Gastrocnemius medialis (tissue), 4 donors: ENCODE measurements around the gene FBXW9. TPM values are rescaled to one million over a fixed set of nuclear protein-coding genes. Genes with fewer than 3 reads are reported as not detected.

Experiments used
- ATAC-seq, 2 donors: fragments of 150-250 bp; one replicate each; pipeline ENCODE4 v1.9.1; 2016
- DNase-seq, 2 donors: peaks; one replicate each; pipeline ENCODE4 v3.0.0-alpha.2; 2019
- H3K27ac ChIP-seq, 4 donors: fragments of 200-600 bp; sonication (generic); 1 replicate in 1 of 4; 2 replicates in 3 of 4; pipeline ENCODE4 v1.5.1; 2016 to 2018; ENCODE audit warnings: mild to moderate bottlenecking in 2 of 4, moderate library complexity in 1 of 4
- H3K27me3 ChIP-seq, 3 donors: fragments of 200-600 bp; sonication (generic) in 2 of 3; 1 replicate in 1 of 3; 2 replicates in 2 of 3; pipeline versions ENCODE4 v1.5.1 to v1.6.0; 2016 to 2019; ENCODE audit warnings: mild to moderate bottlenecking in 1 of 3, moderate library complexity in 1 of 3
- H3K36me3 ChIP-seq, 2 donors: fragments of 200-600 bp; sonication (generic) in 1 of 2; one replicate each; pipeline ENCODE4 v1.5.1; 2017 to 2018
- H3K4me1 ChIP-seq, 2 donors: fragments of 200-600 bp; sonication (generic) in 1 of 2; one replicate each; pipeline ENCODE4 v1.5.1; 2016 to 2017; ENCODE audit warnings: mild to moderate bottlenecking in 2 of 2
- H3K4me3 ChIP-seq, 4 donors: fragments of 200-600 bp; sonication (generic) in 3 of 4; 1 replicate in 1 of 4; 2 replicates in 3 of 4; pipeline ENCODE4 v1.5.1; 2016 to 2019; ENCODE audit warnings: mild to moderate bottlenecking in 2 of 4
- H3K9me3 ChIP-seq, 3 donors: fragments of 200-600 bp; sonication (generic) in 2 of 3; 1 replicate in 1 of 3; 2 replicates in 2 of 3; pipeline ENCODE4 v1.5.1; 2016 to 2019
- CTCF ChIP-seq, 5 experiments: fragments of 450-650 bp in 3 of 5; fragments of 200-600 bp in 2 of 5; sonication (generic) in 2 of 5; IDR thresholded peaks in 4 of 5; conservative IDR thresholded peaks in 1 of 5; 1 replicate in 4 of 5; 2 replicates in 1 of 5; pipeline ENCODE4 v1.5.1; 2016 to 2019; ENCODE audit warnings: antibody characterized with exemption in 5 of 5, mild to moderate bottlenecking in 3 of 5, moderate library complexity in 3 of 5
- POLR2A ChIP-seq, 2 donors: fragments of 450-650 bp; IDR thresholded peaks; one replicate each; pipeline ENCODE4 v1.6.1; 2017; ENCODE audit warnings: antibody characterized with exemption in 2 of 2, mild to moderate bottlenecking in 2 of 2, moderate library complexity in 2 of 2
- in situ Hi-C, 4 donors: fragments of 200-750 bp; cut with MboI; loops; one replicate each; pipeline versions ENCODE4 v1.15.0 to v1.8.0; 2017; ENCODE audit warnings: low sequenced_read_pairs in 4 of 4
- intact Hi-C: fragments of 100-400 bp; cut with DNase I; formaldehyde crosslinking; loops from one replicate; pipeline ENCODE4 v1.15.1; 2023; ENCODE audit warnings: low total_unique reads
- total RNA-seq, 4 donors: library from RNA; depleted of rRNA; stranded (reverse); fragments of >200 nt; gene quantifications; one replicate each; pipeline versions ENCODE4 v1.1.0 to v1.2.3, GENCODE V29; 2016

Gene FBXW9
- total RNA-seq, 4 donors from 2014 or later: 2.5 to 5.8 (median 3.3) TPM

GRCh38 chr19:12641456-12641855 lies 55.0 kb downstream of the FBXW9 start:
- Histone ChIP-seq H3K9me3 (no peaks in the 10 kb centered on the region), H3K27me3 (no peaks in the 10 kb centered on the region), H3K4me3 (no peak overlapping the region), H3K27ac (no peak overlapping the region), H3K36me3 (no peaks in the 10 kb centered on the region), H3K4me1 (peaks cover 2 to 5% of the 10 kb centered on the region in 2 donors)
- in situ Hi-C loops: no loop called here
- no peak for TF ChIP-seq POLR2A (IDR thresholded peaks at IDR 0.05)
- TF ChIP-seq CTCF (IDR thresholded peaks at IDR 0.05 in 4 of 5, conservative IDR thresholded peaks at IDR 0.05 in 1 of 5): no peak
- ATAC-seq: no peak
- DNase-seq: no peak
- intact Hi-C loops: no loop called here

- Histone ChIP-seq H3K4me1 (peaks cover 2 to 5% of the 10 kb centered on the region in 2 donors), H3K4me3 (peak overlapping the region; percentile 14 to 32 (median 26)), H3K27me3 (no peaks in the 10 kb centered on the region), H3K27ac (no peak overlapping the region), H3K36me3 (no peaks in the 10 kb centered on the region), H3K9me3 (no peaks in the 10 kb centered on the region)
- TF ChIP-seq POLR2A (IDR thresholded peaks at IDR 0.05) (no peak), CTCF (IDR thresholded peaks at IDR 0.05 in 4 of 5, conservative IDR thresholded peaks at IDR 0.05 in 1 of 5) (peak; percentile 27 to 74 (median 46))
- DNase-seq (peak; percentile 32 to 63), ATAC-seq (peak in 1 of 2 donors; percentile 76)
- intact Hi-C loops (no loop called here), in situ Hi-C loops (no loop called here)
Measured at GRCh38 chr19:12639901-12640613, 56.4 kb downstream of the FBXW9 start.

Other genes with a start within 250 kb of the FBXW9 start
- gene ZNF709, start 211.8 kb downstream of the FBXW9 start, total RNA-seq: 1 to 10 TPM in 1 of 4 donors, under 1 TPM in 3; 0.52 to 1.7 (median 0.61) TPM
- 1 to 10 TPM; 3.3 to 5.0 (median 4.5) TPM for gene ZNF564, start 145.1 kb downstream of the FBXW9 start, total RNA-seq
- 1 to 10 TPM; 2.5 to 4.9 (median 2.9) TPM for gene ZNF490, start 85.8 kb downstream of the FBXW9 start, total RNA-seq
- gene ZNF791, start 85.7 kb downstream of the FBXW9 start, total RNA-seq: 10 to 100 TPM in 1 of 4 donors, 1 to 10 TPM in 3; 7.6 to 10.9 (median 8.8) TPM
- gene MAN2B1, start 29.9 kb downstream of the FBXW9 start, total RNA-seq: 10 to 100 TPM; 18.0 to 34.2 (median 29.3) TPM
- 1 to 10 TPM; 2.2 to 8.4 (median 3.7) TPM for gene WDR83, start 29.8 kb downstream of the FBXW9 start, total RNA-seq
- 100 to 1,000 TPM; 115 to 184 (median 127) TPM for gene DHPS, start 14.8 kb downstream of the FBXW9 start, total RNA-seq
- not detected for gene GNG14, start 8.6 kb downstream of the FBXW9 start, total RNA-seq
- 10 to 100 TPM; 32.1 to 49.9 (median 42.0) TPM for gene TNPO2, start 27.3 kb upstream of the FBXW9 start, total RNA-seq
- gene TRIR, start 38.1 kb upstream of the FBXW9 start, total RNA-seq: 100 to 1,000 TPM; 260 to 354 (median 297) TPM
- gene GET3, start 40.9 kb upstream of the FBXW9 start, total RNA-seq: 10 to 100 TPM; 52.6 to 85.1 (median 70.5) TPM
- gene BEST2, start 55.2 kb upstream of the FBXW9 start, total RNA-seq: under 1 TPM in 1 of 4 donors, not detected in 3; 0.63 TPM
- 10 to 100 TPM; 12.3 to 23.4 (median 17.6) TPM for gene HOOK2, start 78.9 kb upstream of the FBXW9 start, total RNA-seq
- gene JUNB, start 94.9 kb upstream of the FBXW9 start, total RNA-seq: 100 to 1,000 TPM in 2 of 4 donors, 10 to 100 TPM in 2; 59.0 to 200 (median 128) TPM
- gene PRDX2, start 105.2 kb upstream of the FBXW9 start, total RNA-seq: 100 to 1,000 TPM; 357 to 551 (median 406) TPM
- not detected for gene THSD8, start 105.4 kb upstream of the FBXW9 start, total RNA-seq
- 1 to 10 TPM; 1.0 to 3.9 (median 2.4) TPM for gene RNASEH2A, start 110.0 kb upstream of the FBXW9 start, total RNA-seq
- gene RTBDN, start 137.9 kb upstream of the FBXW9 start, total RNA-seq: not detected
- gene MAST1, start 141.9 kb upstream of the FBXW9 start, total RNA-seq: not detected
- 10 to 100 TPM; 11.9 to 44.3 (median 15.4) TPM for gene DNASE2, start 184.8 kb upstream of the FBXW9 start, total RNA-seq
- gene KLF1, start 190.6 kb upstream of the FBXW9 start, total RNA-seq: not detected
- gene GCDH, start 194.5 kb upstream of the FBXW9 start, total RNA-seq: 10 to 100 TPM; 35.6 to 83.8 (median 54.1) TPM
- not detected for gene SYCE2, start 222.7 kb upstream of the FBXW9 start, total RNA-seq
- gene FARSA, start 237.1 kb upstream of the FBXW9 start, total RNA-seq: 10 to 100 TPM; 40.7 to 68.8 (median 62.3) TPM
- gene CALR, start 242.0 kb upstream of the FBXW9 start, total RNA-seq: 100 to 1,000 TPM; 110 to 195 (median 135) TPM
- gene RAD23A, start 249.2 kb upstream of the FBXW9 start, total RNA-seq: 100 to 1,000 TPM; 618 to 949 (median 780) TPM